Activated CD8-positive, alpha-beta memory T cell treated with anti-CD3 and anti-CD28 coated beads for 1 hour (primary cell): ENCODE data around the gene DNASE1L3.
"Not testable (repeated sequence)": the region's sequence is repeated elsewhere in the genome, so short reads cannot be mapped to it uniquely, and the experiment has no call there.

ENCODE experiments used
- DNase-seq, 2 donors: peaks; one replicate each; pipeline ENCODE4 v3.0.0-alpha.2; 2020; ENCODE audit warnings: low read depth in 1 of 2; ENCODE audit errors: extremely low read depth in 1 of 2

DNASE1L3 gene

DNA sequence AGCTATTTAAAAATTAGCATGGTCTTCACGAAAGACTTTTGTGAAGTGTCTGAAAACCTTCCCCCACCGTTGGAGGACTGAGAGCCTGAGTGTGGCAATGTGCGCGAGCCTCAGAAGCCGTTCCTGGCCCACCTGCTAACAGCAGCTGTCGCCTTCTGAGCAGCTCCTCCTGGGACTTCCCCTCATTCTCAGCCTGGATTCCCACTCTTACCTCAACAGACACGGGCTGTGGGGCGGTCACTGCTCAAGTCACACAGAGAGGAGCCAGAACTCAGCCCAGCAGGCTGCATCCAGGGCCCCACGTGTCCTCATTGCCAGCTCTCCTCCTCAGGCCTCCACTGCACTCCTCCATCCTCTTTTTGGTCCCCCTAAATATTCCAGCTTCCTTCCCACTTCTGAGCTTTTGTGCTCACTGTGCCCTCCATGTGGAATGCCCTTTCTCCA lies 7.8 kb downstream of the DNASE1L3 start:
- DNase-seq, result no peak

DNA sequence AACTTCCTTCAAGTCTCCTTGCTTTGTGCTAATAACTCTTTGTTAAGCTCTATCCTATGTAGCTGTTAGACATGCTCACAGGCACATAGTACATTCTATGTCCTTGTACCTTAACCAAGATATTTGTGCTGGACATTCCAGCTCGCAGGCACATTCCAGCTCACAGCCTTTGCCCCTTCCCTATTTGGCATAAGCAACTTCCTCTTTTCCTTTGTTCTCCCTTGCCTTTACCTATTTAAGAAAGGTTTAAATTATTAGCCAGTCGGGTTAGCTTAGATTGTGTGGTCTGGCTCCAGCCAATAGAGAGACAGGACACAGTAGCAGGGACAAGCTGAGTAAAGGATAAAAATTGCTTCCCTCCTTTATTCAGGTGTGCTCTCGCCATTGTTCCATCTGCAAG lies 9.3 kb downstream of the DNASE1L3 start:
- not testable (repeated sequence) for DNase-seq

DNA sequence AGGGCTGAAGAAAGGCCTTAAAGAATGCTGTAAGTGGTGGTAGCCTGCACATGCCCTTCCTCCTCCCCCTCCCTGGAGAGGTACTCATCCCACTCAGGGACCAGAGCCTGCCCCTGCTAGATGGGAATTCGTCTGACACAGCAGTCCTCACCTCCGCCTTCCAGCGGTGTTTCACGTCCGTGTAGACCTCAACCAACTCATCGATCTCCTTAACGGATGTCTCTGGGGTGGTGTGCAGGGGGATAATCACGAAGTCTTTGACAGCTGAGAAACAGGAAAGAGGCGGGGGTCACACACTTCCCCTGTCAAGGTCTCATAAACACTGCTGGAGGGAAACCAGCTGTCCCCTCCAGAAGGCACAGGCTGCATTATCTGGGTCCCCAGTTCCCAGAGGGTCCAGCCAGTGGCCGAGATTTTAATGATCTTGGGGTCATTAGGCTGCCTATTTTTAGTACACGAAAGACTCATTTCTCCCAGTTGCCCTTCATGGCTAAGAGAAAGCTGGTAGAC lies 9.9 kb downstream of the DNASE1L3 start:
- no peak for DNase-seq

DNA sequence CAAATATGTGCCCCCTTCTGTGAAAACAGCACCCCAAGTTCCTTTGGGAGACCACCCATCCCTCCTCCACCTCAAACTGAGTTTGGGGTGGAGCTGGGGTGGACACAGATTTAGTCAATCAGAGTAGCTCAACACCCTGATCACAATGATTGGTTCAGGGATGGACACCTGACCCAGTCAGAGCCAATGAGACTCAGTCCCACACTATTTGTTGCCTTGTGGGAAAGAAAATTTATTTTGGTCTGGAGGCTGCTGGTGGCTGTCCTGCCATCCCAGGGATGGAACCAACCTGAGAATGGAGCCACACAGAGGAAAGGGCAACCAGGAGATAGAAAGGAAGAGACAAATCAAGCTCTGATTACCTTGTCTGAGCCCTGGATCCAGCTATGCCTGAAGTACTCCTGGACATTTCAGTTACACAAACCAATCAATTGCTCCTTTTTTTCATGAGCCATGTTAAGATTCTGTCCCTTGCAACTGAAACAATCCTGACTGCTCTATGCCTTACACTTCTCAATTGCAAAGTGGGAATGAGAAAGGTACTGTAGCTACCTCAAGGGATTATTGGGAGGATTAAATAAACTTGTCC lies 10.6 kb downstream of the DNASE1L3 start:
- DNase-seq, result no peak

DNA sequence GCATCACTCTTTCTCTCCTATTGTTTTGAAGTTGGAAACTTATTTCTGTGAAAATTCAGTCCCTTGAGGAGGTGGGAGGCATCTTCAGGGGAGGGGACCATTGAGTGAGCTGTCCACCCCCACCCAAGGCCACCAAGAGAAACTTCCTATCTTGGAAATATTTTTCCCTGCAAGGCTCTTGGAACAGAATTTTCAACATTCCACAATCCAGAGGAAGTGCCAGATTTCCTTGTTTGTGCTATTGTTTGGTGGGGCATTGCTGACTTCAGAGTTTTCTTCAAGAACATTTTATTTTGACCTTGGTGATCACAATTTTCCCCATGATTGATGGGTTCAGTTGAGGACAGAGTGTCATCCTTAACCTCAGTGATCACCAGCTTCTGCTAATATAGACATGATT lies 12.0 kb downstream of the DNASE1L3 start:
- no peak for DNase-seq

DNA sequence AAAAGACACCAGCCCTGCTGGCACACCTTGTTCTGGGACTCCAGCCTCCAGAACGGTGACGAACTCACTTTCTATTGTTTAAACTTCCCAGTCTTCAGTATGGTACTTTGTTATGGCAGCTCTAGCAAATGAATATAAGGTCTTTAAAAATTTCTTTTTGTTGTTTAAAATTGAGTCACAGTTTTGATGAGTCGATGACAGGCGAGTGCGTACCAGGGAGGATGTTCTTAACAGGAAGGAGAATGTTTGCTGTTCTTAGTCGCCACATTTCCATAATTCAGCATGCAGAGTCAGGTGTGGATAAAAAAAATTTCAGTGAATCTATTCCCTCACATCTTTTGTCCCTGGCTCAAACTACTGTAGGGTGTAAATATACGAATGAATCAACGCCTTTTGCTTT lies 12.4 kb downstream of the DNASE1L3 start:
- DNase-seq, result no peak

DNA sequence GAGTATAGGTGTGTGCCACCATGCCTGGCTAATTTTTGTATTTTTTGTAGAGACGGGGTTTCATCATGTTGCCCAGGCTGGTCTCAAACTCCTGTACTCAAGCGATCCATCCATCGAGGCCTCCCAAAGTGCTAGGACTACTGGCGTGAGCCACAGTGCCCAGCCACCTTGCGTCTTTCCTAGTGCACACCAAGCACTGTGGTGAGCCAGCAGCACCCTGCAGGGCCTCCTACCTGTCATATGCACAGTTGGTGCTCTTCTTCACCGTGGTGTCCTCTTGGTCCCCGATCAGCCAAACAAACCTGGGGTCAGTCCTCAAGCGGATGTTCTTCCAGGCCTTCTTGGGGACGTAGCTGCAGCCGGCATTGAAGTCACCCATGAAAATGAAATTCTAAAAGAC lies 13.2 kb downstream of the DNASE1L3 start:
- no peak for DNase-seq

DNA sequence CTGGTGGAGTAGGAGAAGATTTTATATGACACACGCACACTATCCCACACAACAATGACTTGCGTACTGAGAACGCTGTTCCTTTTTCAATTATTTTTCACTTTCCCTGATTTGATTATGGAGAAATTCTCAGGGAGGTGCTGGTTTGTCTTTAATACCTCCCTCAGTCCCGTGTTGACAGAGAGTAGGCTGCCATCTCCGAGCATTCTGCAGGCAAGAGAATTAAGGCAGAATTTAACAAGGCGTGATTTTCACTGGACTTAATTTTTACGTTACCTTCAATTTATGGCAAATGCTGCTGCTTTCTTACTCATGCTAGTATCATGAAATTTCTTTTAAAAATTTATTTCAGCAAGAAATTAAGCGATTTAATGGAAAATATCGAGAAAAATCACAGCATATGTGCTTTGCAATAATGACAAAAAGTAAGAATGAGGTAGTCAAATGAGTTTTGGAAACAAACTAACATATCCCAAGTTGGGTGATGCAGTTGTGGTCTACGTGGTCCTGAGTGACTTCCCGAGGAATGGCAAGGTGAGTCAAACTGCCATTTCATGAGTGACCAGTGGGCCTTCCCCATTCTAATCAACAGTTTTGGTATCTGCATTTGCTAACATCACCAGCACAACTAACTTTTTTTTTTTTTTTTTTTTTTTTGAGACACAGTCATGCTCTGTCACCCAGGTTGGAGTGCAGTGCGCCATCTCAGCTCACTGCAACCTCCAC lies 16.9 kb downstream of the DNASE1L3 start:
- DNase-seq, result no peak

DNA sequence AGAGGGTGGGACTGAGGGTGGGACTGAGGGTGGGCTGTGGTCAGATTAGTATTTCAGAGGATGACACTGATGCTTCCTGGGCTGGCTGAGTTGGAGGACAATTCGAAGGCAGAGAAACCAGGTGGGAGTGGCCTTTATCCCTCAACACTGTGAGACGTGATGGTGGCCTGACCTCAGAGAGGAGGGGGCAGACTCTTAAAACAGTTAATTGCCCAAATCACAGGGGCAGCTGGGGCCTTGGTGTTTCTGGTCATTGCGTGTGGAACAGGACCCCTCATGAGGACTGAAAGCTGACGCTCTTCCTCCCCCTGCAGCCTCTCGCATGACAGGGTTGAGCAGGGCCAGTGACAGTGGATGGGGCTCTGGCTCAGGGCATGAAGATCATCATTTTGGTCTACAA lies 18.7 kb downstream of the DNASE1L3 start:
- no peak for DNase-seq

DNA sequence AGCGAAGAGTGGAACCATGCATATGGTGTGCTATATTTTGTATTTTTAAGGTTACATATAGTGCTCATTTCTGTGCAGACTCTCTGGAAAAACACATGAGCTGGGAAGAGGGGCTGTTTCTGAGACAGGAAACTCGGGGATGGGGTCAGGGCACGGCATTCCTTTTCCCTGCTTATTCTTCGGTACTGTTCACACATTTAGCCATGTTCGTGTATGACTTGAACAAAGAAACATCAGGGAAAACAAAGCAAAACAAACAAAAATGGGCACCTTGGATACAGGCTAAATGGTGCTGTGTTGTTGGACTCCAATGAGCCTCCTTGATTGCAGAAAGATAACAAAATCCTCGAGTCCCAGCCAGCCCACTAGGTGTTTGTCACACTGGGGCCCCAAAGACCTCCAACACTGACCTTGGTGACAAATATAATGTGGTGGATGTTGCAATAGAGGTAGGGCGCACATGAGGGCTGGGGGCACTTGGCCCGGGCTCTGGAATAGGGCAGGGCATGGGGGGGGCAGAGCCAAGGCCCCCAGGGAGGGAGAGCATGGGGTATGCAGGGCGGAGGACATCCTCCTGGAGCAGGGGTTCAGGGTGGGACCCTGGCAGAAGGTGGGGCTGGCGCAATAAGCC lies 19.3 kb downstream of the DNASE1L3 start:
- no peak for DNase-seq

DNA sequence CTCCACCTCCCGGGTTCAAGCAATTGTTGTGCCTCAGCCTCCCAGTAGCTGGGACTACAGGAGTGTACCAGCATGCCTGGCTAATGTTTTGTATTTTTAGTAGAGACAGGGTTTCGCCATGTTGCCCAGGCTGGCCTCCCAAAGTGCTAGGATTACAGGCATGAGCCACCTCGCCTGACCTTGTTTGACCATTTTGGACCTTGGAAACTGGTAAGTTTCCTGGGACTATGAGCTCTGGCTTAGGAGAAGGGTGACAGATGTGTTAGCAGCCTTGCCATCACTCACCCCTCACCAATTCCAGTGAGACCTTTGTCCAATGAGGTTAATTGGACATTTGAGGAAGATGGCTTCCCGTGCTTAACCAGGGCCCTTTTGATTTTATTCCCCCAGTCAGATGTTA lies 19.9 kb downstream of the DNASE1L3 start:
- DNase-seq, result no peak

DNA sequence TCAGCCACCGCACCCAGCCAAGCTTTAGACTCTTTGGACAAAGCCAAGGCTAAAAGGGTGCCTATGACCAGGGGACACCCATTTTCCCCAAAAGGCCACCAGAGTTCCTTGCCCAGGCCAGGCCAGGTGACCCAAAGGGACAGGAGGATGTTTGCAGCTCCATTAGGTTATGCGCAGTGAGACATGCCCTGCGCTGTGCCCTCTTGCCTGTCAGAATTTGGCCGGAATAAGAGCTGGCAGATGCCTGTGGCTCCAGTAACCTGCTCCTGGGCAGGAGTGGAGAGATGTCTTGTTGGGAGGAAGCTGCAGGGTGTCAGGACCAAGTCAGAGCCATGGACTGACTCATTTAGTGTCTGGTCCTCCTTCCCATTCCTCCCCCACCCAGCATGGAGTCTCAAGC lies 20.5 kb downstream of the DNASE1L3 start:
- DNase-seq, result no peak

DNA sequence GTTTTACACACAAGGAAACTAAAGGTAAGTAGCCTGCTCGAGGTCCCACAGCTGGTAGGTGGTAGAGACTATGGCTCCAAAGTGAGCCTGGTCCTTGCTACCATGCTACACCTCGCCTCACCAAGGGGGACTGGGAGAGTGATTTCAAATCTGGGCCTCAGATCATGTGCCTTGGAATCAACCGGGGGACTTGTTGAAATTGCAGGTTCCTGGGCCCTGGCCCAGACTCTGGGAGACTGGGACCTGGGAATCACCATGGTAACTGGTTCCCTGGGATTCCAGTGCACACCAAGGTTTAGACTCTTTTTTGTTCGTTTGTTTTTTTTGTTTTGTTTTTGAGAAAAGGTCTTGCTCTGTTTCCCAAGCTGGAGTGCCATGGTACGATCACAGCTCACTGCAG lies 21.1 kb downstream of the DNASE1L3 start:
- DNase-seq, result no peak

DNA sequence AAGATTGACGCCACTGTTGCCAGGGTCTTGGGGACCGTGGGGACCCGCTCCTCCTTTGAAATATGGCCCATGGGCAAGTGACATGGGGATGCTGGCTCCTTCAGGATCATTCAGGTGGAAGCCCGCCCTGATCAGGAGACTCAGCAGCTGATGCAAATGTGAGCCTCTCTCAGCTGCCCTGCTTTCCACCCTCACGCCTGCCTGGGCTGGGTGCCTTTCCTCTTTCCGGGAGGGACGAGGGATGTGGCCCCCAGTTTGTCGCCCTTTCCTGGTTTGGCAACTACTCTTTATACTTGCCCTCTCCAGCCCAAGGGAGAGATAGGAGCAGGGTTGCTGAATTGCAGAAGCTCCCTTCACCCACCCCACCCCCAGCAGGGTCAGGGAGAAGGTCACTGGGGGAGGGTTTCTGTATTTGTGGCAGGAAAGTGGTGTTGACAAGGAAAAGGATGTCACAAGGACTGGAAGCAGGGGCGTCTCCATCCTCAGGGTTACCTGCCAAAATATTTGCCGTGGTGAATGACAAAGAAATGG lies 21.8 kb downstream of the DNASE1L3 start:
- no peak for DNase-seq

DNA sequence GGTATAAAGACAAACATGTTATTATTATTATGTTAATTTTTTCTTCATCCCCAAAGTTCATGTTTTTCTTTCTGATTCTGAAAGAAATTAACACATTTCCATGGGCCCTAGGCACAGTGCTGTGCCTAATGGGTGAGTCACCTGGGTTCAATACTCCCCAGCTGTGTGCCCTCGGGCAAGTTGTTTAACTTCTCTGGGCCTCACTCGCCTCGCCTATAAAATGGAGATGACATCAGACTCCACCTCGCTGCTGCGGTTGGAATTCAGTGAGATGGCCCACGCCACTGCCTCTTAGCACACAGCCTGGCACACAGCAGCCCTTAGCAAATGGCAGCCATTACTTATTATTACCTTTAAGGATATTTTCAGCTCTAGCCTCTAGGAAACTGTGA lies 22.6 kb downstream of the DNASE1L3 start:
- no peak for DNase-seq

DNA sequence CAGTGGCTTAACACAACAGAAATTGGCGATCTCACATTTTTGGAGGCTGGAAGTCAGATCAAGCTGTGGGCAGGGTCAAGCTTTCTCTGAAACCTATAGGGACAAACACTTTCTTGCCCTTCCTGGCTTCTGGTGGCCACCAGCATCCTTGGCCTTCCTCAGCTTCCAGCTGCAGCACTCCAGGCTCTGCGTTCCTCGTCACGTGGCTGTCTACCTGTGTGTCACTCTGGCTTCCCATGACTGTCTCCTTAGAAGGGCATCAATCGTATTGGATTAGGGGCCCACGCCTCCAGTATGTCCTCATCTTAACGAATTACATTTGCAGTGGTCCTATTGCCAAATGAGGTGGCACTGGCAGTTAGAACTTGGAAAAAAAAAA lies 25.8 kb downstream of the DNASE1L3 start:
- DNase-seq, result no peak

DNA sequence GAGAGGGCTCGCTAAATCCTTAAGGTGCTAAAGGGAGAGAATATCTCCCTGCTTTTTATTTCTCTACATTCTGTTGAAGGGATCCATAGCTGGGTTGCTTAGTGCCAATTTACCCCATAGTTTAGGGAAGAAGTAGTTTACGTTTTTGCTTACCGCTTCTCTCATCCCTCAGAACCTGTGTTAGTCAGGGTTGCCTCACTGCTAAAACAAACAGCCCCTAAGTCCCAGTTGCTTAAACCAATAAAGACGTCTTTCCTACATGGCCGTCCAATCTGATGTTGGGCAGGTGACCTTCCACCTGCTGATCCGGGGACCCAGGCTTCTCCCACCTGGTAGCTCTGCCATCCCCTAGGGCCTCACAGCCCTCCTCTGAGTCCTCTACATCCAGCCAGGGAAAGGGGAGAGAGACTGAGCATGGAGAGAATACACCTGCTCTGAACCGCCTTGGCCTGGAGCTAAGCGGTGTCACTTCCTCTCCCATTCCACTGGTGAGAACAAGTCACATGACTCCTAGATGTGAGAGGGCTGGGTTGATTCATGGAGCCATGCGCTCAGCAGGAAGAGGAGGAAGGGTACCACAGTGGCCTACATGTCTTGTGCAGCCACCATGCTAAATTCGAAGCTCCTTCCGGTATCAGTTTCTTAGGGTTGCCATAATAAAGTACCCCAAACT lies 26.3 kb downstream of the DNASE1L3 start:
- no peak for DNase-seq

DNA sequence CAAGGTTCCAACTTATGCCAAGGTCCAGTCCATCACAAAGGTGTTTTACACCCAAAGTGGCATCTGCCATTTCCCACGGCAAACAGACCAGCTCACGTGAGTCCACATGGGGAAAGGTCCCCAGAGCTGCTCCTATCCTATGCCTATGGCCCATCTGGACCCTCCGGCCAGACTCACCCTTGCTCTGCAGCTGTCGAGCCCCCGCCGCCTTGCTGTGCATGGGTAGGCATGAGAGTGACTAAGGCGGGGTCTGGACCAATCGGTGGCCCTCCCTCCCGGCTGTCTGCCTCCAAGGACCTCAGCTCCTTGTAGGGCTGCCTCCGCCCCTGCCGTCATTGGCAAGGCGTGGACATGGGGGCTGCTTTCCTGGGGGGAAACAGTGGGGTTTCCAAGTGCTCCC lies 26.9 kb downstream of the DNASE1L3 start:
- DNase-seq, result no peak

DNA sequence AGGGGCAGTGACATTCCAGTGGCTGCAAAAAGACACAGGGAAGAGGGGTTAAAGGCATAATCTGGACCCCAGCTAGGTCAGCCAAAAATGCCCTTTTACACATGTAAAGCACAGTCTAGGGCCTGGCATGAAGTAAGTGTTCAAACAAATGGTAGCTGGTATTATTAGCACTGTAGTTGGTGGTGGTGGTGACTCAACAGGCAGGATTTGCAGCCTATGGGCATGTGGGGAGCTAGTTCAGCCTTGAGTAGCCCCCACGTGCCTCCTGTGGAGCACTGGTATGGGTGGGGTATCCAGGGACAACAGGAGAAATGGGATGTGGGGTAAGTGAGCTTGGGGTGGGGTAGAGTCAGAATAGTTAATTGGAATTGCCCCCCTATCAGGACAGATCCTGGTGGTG lies 27.6 kb downstream of the DNASE1L3 start:
- DNase-seq, result no peak

DNA sequence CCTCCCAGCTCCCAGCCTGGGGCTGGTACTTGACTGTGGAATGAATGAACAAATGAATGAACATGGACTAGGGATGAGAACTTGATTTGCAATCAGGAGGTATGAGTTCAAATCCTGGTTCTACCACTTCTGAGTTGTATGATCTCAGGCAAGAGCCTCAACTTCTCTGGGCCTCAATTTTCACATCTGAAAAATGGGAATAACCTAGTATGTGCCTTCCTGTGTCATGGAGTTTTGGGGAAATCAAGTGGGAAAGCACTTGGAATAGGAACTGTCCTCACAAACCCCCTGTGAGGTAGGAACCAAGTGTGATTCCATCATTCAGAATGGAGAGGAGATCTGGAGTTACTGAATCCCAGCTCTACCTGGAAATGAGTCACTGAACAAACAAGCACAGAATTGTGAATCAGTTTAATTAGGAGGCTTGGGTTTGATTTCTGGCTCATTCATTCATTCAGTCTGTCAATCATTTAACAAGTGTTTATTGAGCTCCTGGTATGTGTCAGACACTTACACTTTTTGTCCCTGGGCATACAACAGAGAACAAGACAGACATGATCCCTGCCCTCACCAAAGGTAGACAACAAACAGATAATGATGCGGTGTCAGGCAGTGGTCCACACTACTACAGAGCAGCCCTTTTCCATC lies 29.7 kb downstream of the DNASE1L3 start:
- no peak for DNase-seq
